ENCODE data around the gene PPIP5K1.
"Not testable (repeated sequence)": the region's sequence is repeated elsewhere in the genome, so short reads cannot be mapped to it uniquely, and the experiment has no call there.

Gene PPIP5K1

GRCh38 chr15:43589778-43590466, at the start of gene PPIP5K1:
Gene PPIP5K1, minus strand, starts transcription at chr15:43590208. Its CDS starts 5,704 bp downstream, at chr15:43584504.
- not testable (repeated sequence) for H3K4me3 ChIP-seq (ENCODE audit: low read depth in 1 of 2, low read length in 1 of 2); H3K4me1 ChIP-seq (ENCODE audit: control insufficient read depth in 1 of 2, insufficient read depth in 1 of 2, low read depth in 1 of 2, low read length in 1 of 2); H3K27ac ChIP-seq; H3K27me3 ChIP-seq; H3K9me3 ChIP-seq; H3K36me3 ChIP-seq

DNA sequence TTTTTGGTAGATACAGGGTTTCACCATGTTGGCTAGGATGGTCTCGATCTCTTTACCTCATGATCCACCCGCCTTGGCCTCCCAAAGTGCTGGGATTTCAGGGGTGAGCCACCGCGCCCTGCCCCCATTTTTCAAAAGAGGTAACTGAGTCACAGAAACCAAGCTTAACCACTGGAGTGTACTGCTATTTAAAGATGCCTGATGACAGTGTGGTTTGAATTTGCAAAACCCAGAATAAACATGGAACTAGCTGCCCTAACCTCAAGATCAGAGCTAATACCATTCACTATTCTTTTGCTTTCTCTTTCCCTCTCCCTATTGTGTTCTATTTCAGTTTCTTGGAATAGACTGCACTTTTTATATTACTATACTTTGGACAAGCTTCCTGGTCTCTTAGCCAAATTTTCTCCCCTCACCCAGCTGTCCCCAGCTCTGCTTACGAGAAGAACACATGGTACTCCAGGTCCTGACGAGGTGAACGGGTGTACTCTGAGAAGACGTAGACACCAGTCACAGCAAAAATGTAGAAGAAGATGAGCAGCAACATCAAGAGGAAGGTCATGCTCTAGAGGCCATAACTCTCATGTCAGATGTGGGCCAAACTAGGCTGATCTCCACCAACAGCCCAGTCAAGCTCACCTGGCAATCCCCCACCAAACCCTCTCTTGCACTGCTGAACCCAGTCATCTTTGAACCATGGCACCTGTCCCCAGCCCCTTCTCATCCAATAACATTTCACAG, 48.6 kb upstream of the PPIP5K1 start:
- H3K36me3 ChIP-seq; H3K4me1 ChIP-seq (ENCODE audit: control insufficient read depth in 1 of 2, insufficient read depth in 1 of 2, low read depth in 1 of 2, low read length in 1 of 2); H3K4me3 ChIP-seq (ENCODE audit: low read depth in 1 of 2, low read length in 1 of 2); H3K27ac ChIP-seq; H3K27me3 ChIP-seq; H3K9me3 ChIP-seq: not testable (repeated sequence)

DNA sequence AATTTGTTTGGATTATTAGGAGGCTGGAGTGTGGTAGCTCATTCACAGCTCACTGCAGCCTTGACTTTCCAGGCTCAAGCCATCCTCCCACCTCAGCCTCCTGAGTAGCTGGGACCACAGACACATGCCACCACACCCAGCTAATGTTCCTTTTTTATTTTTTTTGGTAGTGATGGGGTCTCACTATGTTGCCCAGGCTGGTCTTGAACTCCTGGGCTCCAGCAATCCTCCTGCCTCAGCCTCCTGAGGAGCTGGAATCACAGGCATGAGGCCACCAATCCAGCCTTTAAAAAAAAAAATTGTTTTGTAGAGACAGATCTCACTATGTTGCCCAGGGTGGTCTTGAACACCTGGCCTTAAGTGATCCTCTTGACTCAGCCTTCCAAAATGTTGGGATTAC, 36.9 kb upstream of the PPIP5K1 start:
- not testable (repeated sequence) for H3K27ac ChIP-seq; H3K4me3 ChIP-seq (ENCODE audit: low read depth in 1 of 2, low read length in 1 of 2); H3K9me3 ChIP-seq; H3K27me3 ChIP-seq; H3K4me1 ChIP-seq (ENCODE audit: control insufficient read depth in 1 of 2, insufficient read depth in 1 of 2, low read depth in 1 of 2, low read length in 1 of 2); H3K36me3 ChIP-seq

DNA sequence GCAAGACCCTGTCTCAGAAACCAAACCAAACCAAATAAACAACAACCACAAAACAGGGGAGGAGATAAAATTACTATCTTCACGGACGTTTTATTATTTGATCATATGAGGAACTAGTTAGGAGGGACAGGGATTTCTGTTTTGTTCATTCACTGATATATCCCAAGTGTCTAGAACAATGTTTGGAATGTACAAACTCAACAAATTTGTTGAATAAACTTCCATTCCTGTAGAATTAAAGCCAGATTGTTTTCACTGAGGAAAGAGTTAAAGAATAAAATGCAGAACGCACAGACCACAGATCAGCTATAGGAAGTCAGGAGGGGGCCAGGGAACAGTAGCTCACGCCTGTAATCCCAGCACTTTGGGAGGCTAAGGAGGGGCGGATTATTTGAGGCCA, 35.1 kb upstream of the PPIP5K1 start:
- peaks cover 13% of the 10 kb centered on the region for H3K27me3 ChIP-seq
- TF ChIP-seq CTCF (IDR thresholded peaks at IDR 0.05): no peak
- H3K4me3 ChIP-seq (ENCODE audit: low read depth in 1 of 2, low read length in 1 of 2): no peak overlapping the region
- no peak overlapping the region for H3K27ac ChIP-seq
- H3K4me1 ChIP-seq (ENCODE audit: control insufficient read depth in 1 of 2, insufficient read depth in 1 of 2, low read depth in 1 of 2, low read length in 1 of 2): no peaks in the 10 kb centered on the region
- H3K36me3 ChIP-seq: no peaks in the 10 kb centered on the region
- no peaks in the 10 kb centered on the region for H3K9me3 ChIP-seq

DNA sequence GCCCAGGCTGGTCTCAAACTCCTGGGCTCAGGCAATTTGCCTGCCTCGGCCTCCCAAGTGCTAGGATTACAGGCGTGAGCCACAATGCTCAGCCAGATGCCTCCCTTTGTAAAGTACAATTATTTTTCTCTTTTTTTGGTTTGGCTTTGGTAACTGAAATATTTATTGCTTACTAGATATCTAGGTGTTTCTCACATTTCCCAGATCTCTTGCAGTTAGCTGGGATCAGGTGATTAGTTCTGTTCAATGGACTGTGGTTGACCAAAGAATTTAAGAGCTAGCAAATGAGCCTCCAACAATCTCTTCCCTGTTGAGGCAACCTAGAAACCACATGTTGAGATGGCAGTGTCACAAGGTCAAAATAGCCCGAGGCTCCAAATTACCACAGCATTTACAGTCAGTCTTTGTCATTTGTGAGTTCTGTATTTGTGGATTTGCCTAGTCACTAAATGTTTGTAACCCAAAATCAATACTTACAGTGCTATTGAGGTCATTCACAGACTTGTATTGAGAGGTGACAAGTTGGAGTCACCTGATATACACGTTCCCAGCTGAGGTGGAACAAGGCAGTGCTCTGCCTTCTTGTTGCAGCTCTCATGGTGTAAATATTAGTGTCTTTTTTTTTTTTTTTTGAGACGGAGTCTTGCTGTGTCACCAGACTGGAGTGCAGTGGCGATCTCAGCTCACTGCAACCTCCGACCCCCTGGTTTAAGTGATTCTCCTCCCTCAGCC, 32.2 kb upstream of the PPIP5K1 start:
- not testable (repeated sequence) for H3K27ac ChIP-seq; H3K4me3 ChIP-seq (ENCODE audit: low read depth in 1 of 2, low read length in 1 of 2); H3K4me1 ChIP-seq (ENCODE audit: control insufficient read depth in 1 of 2, insufficient read depth in 1 of 2, low read depth in 1 of 2, low read length in 1 of 2); H3K9me3 ChIP-seq; H3K36me3 ChIP-seq
- H3K27me3 ChIP-seq: peaks cover 16% of the 10 kb centered on the region

DNA sequence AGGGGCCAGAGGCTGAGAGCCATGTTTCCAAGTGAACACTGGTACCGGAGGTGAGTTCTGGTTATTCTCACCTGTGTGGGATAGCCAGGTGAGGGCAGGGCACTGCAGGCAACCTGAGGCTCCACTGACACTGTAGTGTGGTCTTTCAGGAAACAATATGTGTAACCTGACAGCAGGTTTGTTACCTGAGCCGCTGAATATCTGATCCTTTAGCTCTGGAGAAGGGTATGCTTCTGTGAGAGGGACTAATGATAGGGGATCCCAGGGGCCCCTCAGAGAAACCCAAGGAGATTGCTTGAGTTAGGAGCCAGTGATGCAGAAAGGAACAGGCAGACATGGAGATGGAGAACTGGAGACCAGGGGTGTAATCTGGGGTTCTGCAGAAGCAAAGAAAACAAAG, 28.7 kb upstream of the PPIP5K1 start, which contains the start of gene STRC:
TSS of gene STRC (minus strand) at position 101 of the 400 bp plus-strand sequence. CDS start at position 23, 78 bp downstream.
- H3K9me3 ChIP-seq; H3K27ac ChIP-seq; H3K36me3 ChIP-seq; H3K4me1 ChIP-seq (ENCODE audit: control insufficient read depth in 1 of 2, insufficient read depth in 1 of 2, low read depth in 1 of 2, low read length in 1 of 2); H3K4me3 ChIP-seq (ENCODE audit: low read depth in 1 of 2, low read length in 1 of 2): not testable (repeated sequence)
- H3K27me3 ChIP-seq: peaks cover 16% of the 10 kb centered on the region

DNA sequence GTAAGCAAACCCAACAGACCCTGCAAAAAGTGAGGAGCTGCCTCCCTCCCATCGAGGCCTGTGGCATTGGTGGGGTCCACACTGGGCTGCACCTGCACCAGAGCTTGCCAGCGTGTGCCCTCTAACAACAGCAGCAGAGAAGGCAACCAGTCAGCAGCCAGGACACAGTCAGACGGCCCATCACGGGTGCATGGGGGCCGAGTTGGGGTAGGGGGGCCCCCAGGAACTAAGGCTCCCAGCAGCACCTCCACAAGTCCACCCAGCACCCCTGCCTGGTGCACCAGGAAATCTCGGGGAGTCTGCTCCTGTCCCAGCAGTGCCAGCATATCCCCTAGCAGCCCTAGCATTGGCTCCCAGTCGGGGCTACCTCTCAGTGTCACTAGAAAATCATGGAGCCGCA, 27.7 kb upstream of the PPIP5K1 start:
- H3K36me3 ChIP-seq; H3K27ac ChIP-seq; H3K9me3 ChIP-seq; H3K4me1 ChIP-seq (ENCODE audit: control insufficient read depth in 1 of 2, insufficient read depth in 1 of 2, low read depth in 1 of 2, low read length in 1 of 2); H3K4me3 ChIP-seq (ENCODE audit: low read depth in 1 of 2, low read length in 1 of 2): not testable (repeated sequence)
- H3K27me3 ChIP-seq: peaks cover 16% of the 10 kb centered on the region

DNA sequence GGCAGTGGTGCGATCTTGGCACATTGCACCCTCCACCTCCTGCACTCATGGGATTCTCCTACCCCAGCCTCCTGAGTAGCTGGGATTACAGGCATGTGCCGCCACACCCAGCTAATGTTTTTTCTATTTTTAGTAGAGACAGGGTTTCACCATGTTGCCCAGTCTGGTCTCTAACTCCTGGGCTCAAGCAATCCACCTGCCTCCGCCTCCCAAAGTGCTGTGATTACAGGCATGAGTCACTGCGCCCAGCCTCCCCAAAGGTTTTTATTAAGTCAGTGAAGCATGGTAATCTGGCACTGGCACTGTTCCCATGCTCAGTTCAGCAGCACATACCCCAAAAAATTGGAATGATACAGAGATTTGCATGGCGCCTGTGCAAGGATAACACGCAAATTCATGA, 12.2 kb upstream of the PPIP5K1 start:
- not testable (repeated sequence) for H3K4me3 ChIP-seq (ENCODE audit: low read depth in 1 of 2, low read length in 1 of 2); H3K27ac ChIP-seq; H3K4me1 ChIP-seq (ENCODE audit: control insufficient read depth in 1 of 2, insufficient read depth in 1 of 2, low read depth in 1 of 2, low read length in 1 of 2); H3K36me3 ChIP-seq; H3K9me3 ChIP-seq
- H3K27me3 ChIP-seq: peaks cover 20% of the 10 kb centered on the region

DNA sequence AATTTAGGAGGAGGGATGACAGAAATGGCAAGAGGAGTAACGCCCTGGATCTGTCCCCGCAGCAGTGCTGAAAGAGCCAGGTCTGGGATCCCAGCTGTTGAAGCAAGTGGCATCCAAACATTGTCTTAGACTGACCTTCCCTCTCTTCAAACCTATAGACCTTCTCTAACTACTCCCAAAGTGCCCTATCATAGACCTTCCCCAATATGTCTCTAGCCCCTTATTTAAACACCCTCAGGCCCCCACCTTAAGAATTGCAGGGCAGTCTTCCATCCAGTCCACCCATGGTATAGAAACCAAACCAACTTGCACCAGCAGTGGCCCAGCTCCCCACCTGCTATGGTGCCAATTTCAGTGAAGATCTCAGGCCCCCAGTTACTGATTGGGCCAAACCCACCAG, 10.2 kb upstream of the PPIP5K1 start:
- H3K36me3 ChIP-seq; H3K4me1 ChIP-seq (ENCODE audit: control insufficient read depth in 1 of 2, insufficient read depth in 1 of 2, low read depth in 1 of 2, low read length in 1 of 2); H3K27ac ChIP-seq; H3K9me3 ChIP-seq; H3K4me3 ChIP-seq (ENCODE audit: low read depth in 1 of 2, low read length in 1 of 2): not testable (repeated sequence)
- H3K27me3 ChIP-seq: peaks cover 26% of the 10 kb centered on the region

DNA sequence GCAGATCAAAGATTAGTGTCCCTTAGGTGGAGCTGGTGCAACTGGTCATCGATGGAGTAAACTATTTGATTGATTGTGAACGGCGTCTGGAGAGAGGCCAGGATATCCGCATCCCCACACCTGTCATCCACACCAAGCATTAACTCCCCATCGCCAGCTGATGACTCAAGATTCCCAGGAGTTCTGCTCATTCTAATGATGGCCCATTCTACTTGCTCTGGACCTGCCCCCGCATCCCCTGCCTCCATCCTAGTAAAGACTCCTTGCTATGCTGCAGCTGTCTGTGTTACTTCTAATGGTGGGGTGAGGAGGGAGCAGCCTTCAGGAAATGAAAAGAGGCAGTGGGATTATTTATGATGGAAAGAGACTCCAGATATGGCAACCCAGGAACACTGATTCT, 9.1 kb upstream of the PPIP5K1 start:
- H3K27ac ChIP-seq; H3K9me3 ChIP-seq; H3K4me1 ChIP-seq (ENCODE audit: control insufficient read depth in 1 of 2, insufficient read depth in 1 of 2, low read depth in 1 of 2, low read length in 1 of 2); H3K36me3 ChIP-seq; H3K4me3 ChIP-seq (ENCODE audit: low read depth in 1 of 2, low read length in 1 of 2): not testable (repeated sequence)
- peaks cover 26% of the 10 kb centered on the region for H3K27me3 ChIP-seq

DNA sequence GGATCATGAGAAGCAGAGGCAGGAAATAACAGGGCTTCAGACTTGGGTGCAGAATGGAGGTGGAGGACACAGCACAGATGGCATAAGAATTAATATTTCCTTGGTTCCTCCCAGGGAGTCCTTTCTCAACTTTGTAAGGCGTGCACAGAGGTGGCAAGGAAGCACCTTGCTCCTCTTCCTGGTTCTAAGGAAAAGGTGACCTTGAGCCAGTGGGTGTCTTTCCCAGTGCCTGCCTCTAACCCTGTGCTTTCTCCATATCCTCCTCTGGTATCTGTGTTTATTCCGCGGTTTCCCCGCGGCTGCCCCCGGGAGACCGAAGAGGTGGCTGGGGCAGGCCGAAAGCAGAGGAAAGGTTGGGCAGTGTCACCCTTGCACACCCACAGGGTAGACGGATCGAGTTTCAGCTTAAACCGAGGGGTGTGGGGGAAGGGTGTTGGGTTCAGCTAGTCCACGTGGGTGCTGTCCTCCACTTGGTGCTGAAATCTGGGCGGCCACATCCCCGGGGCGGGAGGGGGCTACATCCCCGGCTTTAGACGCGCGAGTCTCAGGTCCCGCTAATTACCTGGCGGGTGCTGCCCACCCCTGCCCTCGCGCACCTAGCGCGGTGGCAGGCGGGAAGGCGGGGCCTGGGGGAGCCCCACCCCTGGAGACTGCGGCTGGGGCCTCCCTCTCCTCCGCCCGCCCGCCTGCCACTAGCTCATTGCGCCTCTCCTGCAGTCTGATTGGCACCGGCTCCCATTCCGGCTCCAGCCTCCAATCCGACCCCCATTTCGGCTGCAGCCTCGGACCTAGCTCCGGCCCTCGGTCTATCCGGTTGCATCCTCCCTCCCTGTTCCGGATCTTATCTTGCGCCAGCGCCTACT, 3.6 kb upstream of the PPIP5K1 start, which contains the start of gene CKMT1B:
TSS of gene CKMT1B (plus strand) at position 700 of the 863 bp plus-strand sequence. CDS start 192 bp downstream, outside the sequence.
- not testable (repeated sequence) for H3K9me3 ChIP-seq

GRCh38 chr15:43592841-43593240, 2.8 kb upstream of the PPIP5K1 start:
- not testable (repeated sequence) for H3K36me3 ChIP-seq; H3K27ac ChIP-seq; H3K4me1 ChIP-seq (ENCODE audit: control insufficient read depth in 1 of 2, insufficient read depth in 1 of 2, low read depth in 1 of 2, low read length in 1 of 2); H3K4me3 ChIP-seq (ENCODE audit: low read depth in 1 of 2, low read length in 1 of 2); H3K9me3 ChIP-seq
- H3K27me3 ChIP-seq: peaks cover 12% of the 10 kb centered on the region

More for the DNA sequence above, 3.6 kb upstream of the PPIP5K1 start, which contains the start of gene CKMT1B:
- H3K27me3 ChIP-seq: peaks cover 15% of the 10 kb centered on the region
- not testable (repeated sequence) for H3K27ac ChIP-seq; H3K4me3 ChIP-seq (ENCODE audit: low read depth in 1 of 2, low read length in 1 of 2); H3K36me3 ChIP-seq; H3K4me1 ChIP-seq (ENCODE audit: control insufficient read depth in 1 of 2, insufficient read depth in 1 of 2, low read depth in 1 of 2, low read length in 1 of 2)
